ENCODE results near the gene TMC5. TPM values are rescaled to one million over a fixed set of nuclear protein-coding genes. Genes with fewer than 3 reads are reported as not detected.

The TMC5 gene
- total and polyA plus RNA-seq, 2 donors from 2014 or later: 1.0 to 6.6 TPM

DNA sequence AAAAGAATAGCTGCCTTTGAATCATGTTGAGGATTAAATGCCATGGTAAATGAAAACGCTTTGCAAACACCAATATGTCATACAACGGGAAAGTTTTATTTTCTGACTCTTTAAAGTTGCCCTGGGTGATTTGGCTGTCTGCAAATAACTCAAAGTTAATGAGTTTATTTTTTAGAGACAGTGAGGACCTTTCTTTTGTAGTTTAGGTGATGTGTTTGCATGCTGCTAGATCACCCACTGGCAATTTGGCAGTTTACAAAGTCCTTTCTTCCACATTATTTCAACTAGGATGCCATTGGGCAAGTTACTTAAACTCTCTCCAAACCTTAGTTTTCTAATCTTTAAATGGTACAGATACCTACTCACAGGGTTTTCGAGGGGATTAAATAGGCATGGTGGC is 66.4 kb downstream of the TMC5 start:
- H3K4me3 ChIP-seq (ENCODE audit: low read length in 3 of 3): no peak overlapping the region
- no peak overlapping the region for H3K9ac ChIP-seq (ENCODE audit: low read length in 3 of 3)
- FAIRE-seq (no peak), DNase-seq (no peak)
- no peaks in the 10 kb centered on the region for H3K36me3 ChIP-seq (ENCODE audit: control insufficient read depth in 2 of 3, insufficient read depth in 3 of 3, low read length in 3 of 3)
- H3K27me3 ChIP-seq (ENCODE audit: control insufficient read depth, insufficient read depth, low read length): no peaks in the 10 kb centered on the region
- H3K27ac ChIP-seq (ENCODE audit: low read depth in 2 of 2, low read length in 2 of 2): no peak overlapping the region
- TF ChIP-seq, protein P1, sequence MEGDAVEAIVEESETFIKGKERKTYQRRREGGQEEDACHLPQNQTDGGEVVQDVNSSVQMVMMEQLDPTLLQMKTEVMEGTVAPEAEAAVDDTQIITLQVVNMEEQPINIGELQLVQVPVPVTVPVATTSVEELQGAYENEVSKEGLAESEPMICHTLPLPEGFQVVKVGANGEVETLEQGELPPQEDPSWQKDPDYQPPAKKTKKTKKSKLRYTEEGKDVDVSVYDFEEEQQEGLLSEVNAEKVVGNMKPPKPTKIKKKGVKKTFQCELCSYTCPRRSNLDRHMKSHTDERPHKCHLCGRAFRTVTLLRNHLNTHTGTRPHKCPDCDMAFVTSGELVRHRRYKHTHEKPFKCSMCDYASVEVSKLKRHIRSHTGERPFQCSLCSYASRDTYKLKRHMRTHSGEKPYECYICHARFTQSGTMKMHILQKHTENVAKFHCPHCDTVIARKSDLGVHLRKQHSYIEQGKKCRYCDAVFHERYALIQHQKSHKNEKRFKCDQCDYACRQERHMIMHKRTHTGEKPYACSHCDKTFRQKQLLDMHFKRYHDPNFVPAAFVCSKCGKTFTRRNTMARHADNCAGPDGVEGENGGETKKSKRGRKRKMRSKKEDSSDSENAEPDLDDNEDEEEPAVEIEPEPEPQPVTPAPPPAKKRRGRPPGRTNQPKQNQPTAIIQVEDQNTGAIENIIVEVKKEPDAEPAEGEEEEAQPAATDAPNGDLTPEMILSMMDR (IDR thresholded peaks at IDR 0.05; ENCODE audit: borderline replicate concordance, extremely low read depth, insufficient read depth): no peak
- no peaks in the 10 kb centered on the region for H3K4me1 ChIP-seq (ENCODE audit: control insufficient read depth in 2 of 3, insufficient read depth in 2 of 3, low read depth in 1 of 3, low read length in 3 of 3)
- intact Hi-C loops (cut with DNase I): no loop called here
- no peaks in the 10 kb centered on the region for H3K9me3 ChIP-seq (ENCODE audit: control insufficient read depth in 2 of 3, insufficient read depth in 1 of 3, low read length in 3 of 3)

DNA sequence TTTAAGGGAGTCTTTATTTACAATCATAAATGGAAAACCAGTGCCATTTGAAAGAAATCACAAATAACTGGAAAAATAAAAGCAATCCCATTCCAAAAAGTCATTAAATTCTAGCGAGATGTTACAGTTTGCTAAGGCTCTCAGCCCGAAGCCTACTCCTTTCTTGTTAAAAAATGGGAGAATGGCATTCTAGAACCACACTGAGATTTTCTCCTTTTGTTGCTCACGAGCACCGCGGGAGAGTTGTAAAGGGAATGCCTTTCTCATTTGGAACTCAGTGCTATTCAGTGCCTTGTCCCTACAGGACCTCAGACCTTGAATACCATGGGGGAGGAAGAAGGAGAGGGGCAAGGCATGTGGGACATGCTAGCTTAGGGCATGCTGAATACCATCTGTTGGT is 67.9 kb downstream of the TMC5 start:
- intact Hi-C loops (cut with DNase I): no loop called here
- Histone ChIP-seq H3K4me1 (ENCODE audit: control insufficient read depth in 2 of 3, insufficient read depth in 2 of 3, low read depth in 1 of 3, low read length in 3 of 3) (no peaks in the 10 kb centered on the region), H3K27me3 (ENCODE audit: control insufficient read depth, insufficient read depth, low read length) (no peaks in the 10 kb centered on the region), H3K9ac (ENCODE audit: low read length in 3 of 3) (no peak overlapping the region), H3K27ac (ENCODE audit: low read depth in 2 of 2, low read length in 2 of 2) (no peak overlapping the region), H3K36me3 (ENCODE audit: control insufficient read depth in 2 of 3, insufficient read depth in 3 of 3, low read length in 3 of 3) (no peaks in the 10 kb centered on the region), H3K4me3 (ENCODE audit: low read length in 3 of 3) (no peak overlapping the region), H3K9me3 (ENCODE audit: control insufficient read depth in 2 of 3, insufficient read depth in 1 of 3, low read length in 3 of 3) (no peaks in the 10 kb centered on the region)
- FAIRE-seq (no peak), DNase-seq (no peak)
- TF ChIP-seq, protein P1 (IDR thresholded peaks at IDR 0.05; ENCODE audit: borderline replicate concordance, extremely low read depth, insufficient read depth): no peak

DNA sequence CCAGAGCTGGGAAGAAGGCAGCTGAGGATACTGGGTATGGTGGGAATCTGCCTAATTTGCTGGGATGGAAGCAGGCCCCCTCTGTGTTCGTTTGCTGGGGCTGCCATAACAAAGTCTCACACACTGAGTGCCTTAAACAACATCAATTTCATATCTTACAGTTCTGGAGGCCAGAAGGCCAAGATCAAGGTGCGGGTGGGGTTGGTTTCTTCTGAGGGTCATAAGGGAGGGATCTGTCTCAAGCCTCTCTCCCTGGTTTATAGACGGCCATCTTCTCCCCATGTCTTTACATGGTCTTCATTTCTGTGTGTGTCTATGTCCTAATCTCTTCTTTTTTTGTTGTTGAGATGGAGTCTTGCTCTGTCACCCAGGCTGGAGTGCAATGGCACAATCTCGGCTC is 68.4 kb downstream of the TMC5 start:
- Histone ChIP-seq H3K9me3 (ENCODE audit: control insufficient read depth in 2 of 3, insufficient read depth in 1 of 3, low read length in 3 of 3) (no peaks in the 10 kb centered on the region), H3K27me3 (ENCODE audit: control insufficient read depth, insufficient read depth, low read length) (no peaks in the 10 kb centered on the region), H3K9ac (ENCODE audit: low read length in 3 of 3) (no peak overlapping the region), H3K4me3 (ENCODE audit: low read length in 3 of 3) (no peak overlapping the region), H3K36me3 (ENCODE audit: control insufficient read depth in 2 of 3, insufficient read depth in 3 of 3, low read length in 3 of 3) (no peaks in the 10 kb centered on the region), H3K4me1 (ENCODE audit: control insufficient read depth in 2 of 3, insufficient read depth in 2 of 3, low read depth in 1 of 3, low read length in 3 of 3) (no peaks in the 10 kb centered on the region), H3K27ac (ENCODE audit: low read depth in 2 of 2, low read length in 2 of 2) (no peak overlapping the region)
- TF ChIP-seq, protein P1 (IDR thresholded peaks at IDR 0.05; ENCODE audit: borderline replicate concordance, extremely low read depth, insufficient read depth): no peak
- intact Hi-C loops (cut with DNase I): no loop called here
- FAIRE-seq (no peak), DNase-seq (no peak)

DNA sequence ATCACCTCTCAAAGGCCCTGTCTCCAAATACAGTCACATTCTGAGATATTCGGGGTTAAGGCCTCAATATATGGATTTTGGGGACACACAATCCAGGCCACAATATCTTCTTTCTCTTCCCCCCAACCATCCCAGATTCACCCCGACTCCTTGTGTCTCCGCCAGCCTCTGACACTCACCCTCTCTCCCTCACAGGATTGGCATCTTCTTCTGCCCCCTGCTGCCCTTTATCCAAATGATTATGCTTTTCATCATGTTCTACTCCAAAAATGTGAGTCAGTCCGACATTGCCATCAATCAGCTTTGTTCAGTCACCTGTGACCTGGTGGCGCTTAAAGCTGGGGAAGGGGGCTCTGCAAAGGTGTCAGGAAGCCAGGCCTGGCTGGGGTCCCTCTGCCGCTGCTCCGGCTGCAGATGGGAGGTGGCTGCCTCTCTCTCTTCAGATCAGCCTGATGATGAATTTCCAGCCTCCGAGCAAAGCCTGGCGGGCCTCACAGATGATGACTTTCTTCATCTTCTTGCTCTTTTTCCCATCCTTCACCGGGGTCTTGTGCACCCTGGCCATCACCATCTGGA is 69.2 kb downstream of the TMC5 start:
- Histone ChIP-seq H3K27ac (ENCODE audit: low read depth in 2 of 2, low read length in 2 of 2) (no peak overlapping the region), H3K4me1 (ENCODE audit: control insufficient read depth in 2 of 3, insufficient read depth in 2 of 3, low read depth in 1 of 3, low read length in 3 of 3) (no peaks in the 10 kb centered on the region), H3K27me3 (ENCODE audit: control insufficient read depth, insufficient read depth, low read length) (no peaks in the 10 kb centered on the region), H3K4me3 (ENCODE audit: low read length in 3 of 3) (no peak overlapping the region), H3K9ac (ENCODE audit: low read length in 3 of 3) (no peak overlapping the region), H3K36me3 (ENCODE audit: control insufficient read depth in 2 of 3, insufficient read depth in 3 of 3, low read length in 3 of 3) (no peaks in the 10 kb centered on the region), H3K9me3 (ENCODE audit: control insufficient read depth in 2 of 3, insufficient read depth in 1 of 3, low read length in 3 of 3) (no peaks in the 10 kb centered on the region)
- FAIRE-seq (no peak), DNase-seq (no peak)
- TF ChIP-seq, protein P1 (IDR thresholded peaks at IDR 0.05; ENCODE audit: borderline replicate concordance, extremely low read depth, insufficient read depth): no peak
- intact Hi-C loops (cut with DNase I): no loop called here

All from kidney (tissue), 14 donors.